Ishikawa (cell line): Measurements from ENCODE around the gene EXOSC1.
A peak's percentile ranks its signal among the peaks of the same experiment; 100 is the strongest.

ENCODE experiments used
- CEBPB ChIP-seq: IDR thresholded peaks from 2 replicates; pipeline ENCODE4 v1.6.1; 2012
- CREB1 ChIP-seq: IDR thresholded peaks from 2 replicates; pipeline ENCODE4 v1.6.1; 2012; ENCODE audit warnings: low read depth
- EGR1 ChIP-seq: IDR thresholded peaks from 2 replicates; pipeline ENCODE4 v1.6.1; 2012
- EP300 ChIP-seq: IDR thresholded peaks from 2 replicates; pipeline ENCODE4 v1.6.1; 2012; ENCODE audit warnings: borderline replicate concordance
- FOXM1 ChIP-seq: IDR thresholded peaks from 2 replicates; pipeline ENCODE4 v1.6.1; 2012; ENCODE audit warnings: low read depth, borderline replicate concordance
- NFIC ChIP-seq: IDR thresholded peaks from 2 replicates; pipeline ENCODE4 v1.6.1; 2012
- RAD21 ChIP-seq: IDR thresholded peaks from 2 replicates; pipeline ENCODE4 v1.6.1; 2012; ENCODE audit warnings: low read depth
- TAF1 ChIP-seq: IDR thresholded peaks from 2 replicates; pipeline ENCODE4 v1.6.1; 2012; ENCODE audit warnings: low read depth, mild to moderate bottlenecking
- TCF12 ChIP-seq: IDR thresholded peaks from 2 replicates; pipeline ENCODE4 v1.6.1; 2012; ENCODE audit warnings: low read depth
- TEAD4 ChIP-seq: IDR thresholded peaks from 2 replicates; pipeline ENCODE4 v1.6.1; 2012
- YY1 ChIP-seq: IDR thresholded peaks from 2 replicates; pipeline ENCODE4 v1.6.1; 2012; ENCODE audit warnings: low read depth
- ZBTB7A ChIP-seq: IDR thresholded peaks from 2 replicates; pipeline ENCODE4 v1.6.1; 2012; ENCODE audit warnings: low read depth
- TF ChIP-seq, protein P1 (sequence below): IDR thresholded peaks from 2 replicates; pipeline ENCODE4 v1.6.1; 2012; ENCODE audit warnings: low read depth, mild to moderate bottlenecking
- TF ChIP-seq, protein P2 (sequence below): IDR thresholded peaks from 2 replicates; pipeline ENCODE4 v1.6.1; 2012
- TF ChIP-seq, protein P3 (sequence below): IDR thresholded peaks from 2 replicates; pipeline ENCODE4 v1.6.1; 2012

The EXOSC1 gene

DNA sequence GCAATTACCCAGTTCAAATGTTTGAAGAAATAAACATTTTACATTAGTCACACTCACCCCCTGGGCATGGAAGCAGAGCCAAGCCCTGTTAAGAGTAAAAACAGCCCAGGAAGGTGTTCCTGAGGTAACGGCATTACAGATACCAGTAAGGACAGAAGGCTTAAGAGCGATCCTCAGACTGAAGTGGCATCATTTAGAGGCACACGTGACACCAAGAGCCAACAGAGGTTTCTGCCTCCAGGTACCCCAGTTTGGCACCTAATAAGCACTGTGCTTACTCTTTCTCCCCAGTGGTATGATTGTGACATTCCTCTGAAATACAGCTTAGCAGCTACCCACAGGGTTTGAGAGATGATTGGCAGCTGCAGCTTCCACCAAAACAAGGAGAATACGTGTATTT, 35.3 kb upstream of the EXOSC1 start:
- no peak for TF ChIP-seq RAD21
- no peak for TF ChIP-seq CEBPB
- no peak for TF ChIP-seq EGR1
- TF ChIP-seq TEAD4: no peak
- no peak for TF ChIP-seq ZBTB7A
- TF ChIP-seq, protein P1, sequence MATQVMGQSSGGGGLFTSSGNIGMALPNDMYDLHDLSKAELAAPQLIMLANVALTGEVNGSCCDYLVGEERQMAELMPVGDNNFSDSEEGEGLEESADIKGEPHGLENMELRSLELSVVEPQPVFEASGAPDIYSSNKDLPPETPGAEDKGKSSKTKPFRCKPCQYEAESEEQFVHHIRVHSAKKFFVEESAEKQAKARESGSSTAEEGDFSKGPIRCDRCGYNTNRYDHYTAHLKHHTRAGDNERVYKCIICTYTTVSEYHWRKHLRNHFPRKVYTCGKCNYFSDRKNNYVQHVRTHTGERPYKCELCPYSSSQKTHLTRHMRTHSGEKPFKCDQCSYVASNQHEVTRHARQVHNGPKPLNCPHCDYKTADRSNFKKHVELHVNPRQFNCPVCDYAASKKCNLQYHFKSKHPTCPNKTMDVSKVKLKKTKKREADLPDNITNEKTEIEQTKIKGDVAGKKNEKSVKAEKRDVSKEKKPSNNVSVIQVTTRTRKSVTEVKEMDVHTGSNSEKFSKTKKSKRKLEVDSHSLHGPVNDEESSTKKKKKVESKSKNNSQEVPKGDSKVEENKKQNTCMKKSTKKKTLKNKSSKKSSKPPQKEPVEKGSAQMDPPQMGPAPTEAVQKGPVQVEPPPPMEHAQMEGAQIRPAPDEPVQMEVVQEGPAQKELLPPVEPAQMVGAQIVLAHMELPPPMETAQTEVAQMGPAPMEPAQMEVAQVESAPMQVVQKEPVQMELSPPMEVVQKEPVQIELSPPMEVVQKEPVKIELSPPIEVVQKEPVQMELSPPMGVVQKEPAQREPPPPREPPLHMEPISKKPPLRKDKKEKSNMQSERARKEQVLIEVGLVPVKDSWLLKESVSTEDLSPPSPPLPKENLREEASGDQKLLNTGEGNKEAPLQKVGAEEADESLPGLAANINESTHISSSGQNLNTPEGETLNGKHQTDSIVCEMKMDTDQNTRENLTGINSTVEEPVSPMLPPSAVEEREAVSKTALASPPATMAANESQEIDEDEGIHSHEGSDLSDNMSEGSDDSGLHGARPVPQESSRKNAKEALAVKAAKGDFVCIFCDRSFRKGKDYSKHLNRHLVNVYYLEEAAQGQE: no peak
- TF ChIP-seq FOXM1: no peak
- TF ChIP-seq EP300: no peak
- no peak for TF ChIP-seq CREB1
- TF ChIP-seq NFIC: no peak
- TF ChIP-seq, protein P2, sequence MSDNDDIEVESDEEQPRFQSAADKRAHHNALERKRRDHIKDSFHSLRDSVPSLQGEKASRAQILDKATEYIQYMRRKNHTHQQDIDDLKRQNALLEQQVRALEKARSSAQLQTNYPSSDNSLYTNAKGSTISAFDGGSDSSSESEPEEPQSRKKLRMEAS: no peak
- no peak for TF ChIP-seq YY1
- TF ChIP-seq TCF12: no peak
- TF ChIP-seq, protein P3, sequence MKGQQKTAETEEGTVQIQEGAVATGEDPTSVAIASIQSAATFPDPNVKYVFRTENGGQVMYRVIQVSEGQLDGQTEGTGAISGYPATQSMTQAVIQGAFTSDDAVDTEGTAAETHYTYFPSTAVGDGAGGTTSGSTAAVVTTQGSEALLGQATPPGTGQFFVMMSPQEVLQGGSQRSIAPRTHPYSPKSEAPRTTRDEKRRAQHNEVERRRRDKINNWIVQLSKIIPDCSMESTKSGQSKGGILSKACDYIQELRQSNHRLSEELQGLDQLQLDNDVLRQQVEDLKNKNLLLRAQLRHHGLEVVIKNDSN: no peak
- TF ChIP-seq TAF1: no peak

DNA sequence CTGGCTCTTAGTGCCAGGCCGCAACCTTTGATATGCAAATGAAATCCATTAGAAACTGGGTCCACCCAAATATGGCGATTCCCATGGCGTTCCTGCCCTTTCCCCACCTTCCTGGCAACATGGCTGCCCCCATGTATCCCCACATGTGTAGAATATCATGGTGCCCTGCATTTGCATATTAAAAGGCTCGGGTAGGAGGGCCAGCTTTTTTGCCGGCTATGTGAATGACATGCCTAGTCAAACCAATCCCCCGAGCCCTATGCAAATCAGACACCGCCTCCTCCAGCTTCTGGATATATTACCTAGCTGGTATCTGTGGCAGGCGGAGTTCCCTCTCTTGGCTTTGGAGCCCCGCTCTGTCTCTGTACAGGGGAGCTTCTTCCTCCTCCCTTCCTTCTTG, 34.1 kb upstream of the EXOSC1 start:
- TF ChIP-seq TCF12: no peak
- peak; percentile 94 for TF ChIP-seq YY1
- no peak for TF ChIP-seq EP300
- no peak for TF ChIP-seq FOXM1
- TF ChIP-seq TAF1: no peak
- TF ChIP-seq CREB1: no peak
- TF ChIP-seq, protein P3: no peak
- TF ChIP-seq, protein P1: no peak
- no peak for TF ChIP-seq ZBTB7A
- TF ChIP-seq TEAD4: 0 out of 2 replicates have a peak, but pooled peaks have one; percentile 22
- no peak for TF ChIP-seq CEBPB
- TF ChIP-seq NFIC: no peak
- TF ChIP-seq EGR1: peak; percentile 31; the same call in 1 of the 2 replicates
- TF ChIP-seq, protein P2: peak; percentile 95
- no peak for TF ChIP-seq RAD21

DNA sequence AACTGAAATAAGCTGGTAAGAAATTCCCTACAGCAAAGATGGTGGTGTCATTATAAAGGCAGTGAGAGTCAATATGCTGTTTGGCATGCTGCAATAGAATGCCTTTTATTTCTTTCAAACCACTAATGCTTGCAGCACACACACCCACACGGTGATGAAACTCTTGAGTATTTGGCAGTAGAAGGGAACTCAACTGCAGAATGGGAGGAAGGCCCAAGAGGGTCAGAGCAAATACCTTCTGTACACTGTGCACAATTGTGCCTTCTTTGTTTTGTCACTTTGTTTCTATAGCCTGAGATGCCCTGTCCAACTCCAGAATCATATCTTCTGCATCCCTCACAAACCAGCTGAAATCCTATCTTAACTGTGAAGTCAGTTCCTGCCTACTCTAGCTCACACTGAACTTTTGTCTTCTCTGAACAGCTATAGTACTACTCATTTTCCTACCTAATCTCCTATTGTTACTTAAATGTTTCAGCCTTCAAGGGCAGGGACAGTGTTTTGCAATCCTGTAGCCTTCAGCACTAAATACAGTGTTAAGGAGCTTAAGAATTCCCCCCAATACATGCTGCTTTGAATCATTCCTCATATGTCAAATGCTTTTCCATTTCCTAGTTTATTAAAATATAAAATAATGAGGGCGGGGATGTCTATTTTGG, 30.3 kb upstream of the EXOSC1 start:
- TF ChIP-seq TCF12: no peak
- TF ChIP-seq CEBPB: no peak
- no peak for TF ChIP-seq FOXM1
- TF ChIP-seq, protein P3: no peak
- no peak for TF ChIP-seq EP300
- TF ChIP-seq ZBTB7A: no peak
- TF ChIP-seq RAD21: no peak

DNA sequence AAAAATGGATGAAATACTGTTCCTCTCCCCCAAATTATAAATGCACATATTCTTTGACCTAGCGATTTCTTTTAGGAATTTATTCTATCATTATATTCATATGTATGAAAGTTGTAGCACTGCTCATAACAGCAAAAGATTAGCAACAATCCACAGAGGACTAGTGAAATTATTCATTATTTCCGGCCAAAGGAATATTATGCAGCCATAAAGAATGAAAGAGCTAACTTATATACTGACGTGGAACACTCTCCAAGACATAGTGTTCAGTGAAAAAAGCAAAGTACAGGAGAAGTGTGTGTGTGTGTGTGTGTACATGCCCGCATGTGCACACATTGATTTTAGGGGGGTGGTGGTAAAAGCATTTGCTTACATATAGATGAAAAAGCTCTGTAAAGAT, 29.1 kb upstream of the EXOSC1 start:
- TF ChIP-seq EP300: no peak
- TF ChIP-seq EGR1: no peak

DNA sequence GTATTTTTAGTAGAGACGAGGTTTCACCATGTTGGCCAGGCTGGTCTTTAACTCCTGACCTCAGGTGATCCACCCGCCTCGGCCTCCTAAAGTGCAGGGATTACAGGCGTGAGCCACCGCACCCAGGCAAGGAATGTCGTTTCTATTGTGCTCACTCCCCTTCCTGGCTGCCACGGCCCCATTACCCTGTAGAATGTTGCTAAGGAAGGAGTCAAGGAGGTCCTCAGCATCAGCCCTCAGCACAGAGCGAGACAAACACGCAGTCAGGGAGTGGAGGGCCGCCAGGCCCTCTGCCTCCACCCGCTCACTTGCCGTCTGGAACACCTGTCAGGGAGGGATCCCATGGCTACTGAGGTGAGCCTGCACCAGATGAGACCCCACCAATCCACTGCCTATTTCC, 23.0 kb upstream of the EXOSC1 start:
- TF ChIP-seq TEAD4: peak; percentile 58

DNA sequence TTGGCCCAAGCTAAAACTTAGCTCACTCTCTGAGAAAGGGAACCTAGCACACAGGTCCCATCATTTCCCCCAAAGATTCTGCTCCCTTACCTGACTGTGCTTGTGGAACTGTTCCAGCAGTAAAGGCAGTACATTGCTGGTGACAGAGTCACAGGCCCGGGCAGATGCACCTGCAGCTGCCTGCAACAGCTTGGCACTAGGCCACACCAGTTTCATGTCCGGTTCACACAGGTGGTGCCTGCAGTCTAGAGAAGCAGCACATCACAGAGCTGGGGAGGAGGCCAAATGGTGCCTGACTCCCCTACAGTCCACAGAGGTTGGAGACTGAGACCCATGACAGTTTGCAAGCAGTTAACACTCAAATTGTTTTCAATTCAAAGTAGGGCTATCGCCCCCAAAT, 22.4 kb upstream of the EXOSC1 start:
- TF ChIP-seq EP300 (no peak), TAF1 (no peak), FOXM1 (no peak), ZBTB7A (no peak), CEBPB (no peak), EGR1 (no peak), CREB1 (no peak), RAD21 (no peak), TCF12 (no peak), YY1 (no peak), TEAD4 (no peak), NFIC (no peak)
- TF ChIP-seq, protein P3: no peak
- TF ChIP-seq, protein P1: no peak
- TF ChIP-seq, protein P2: no peak
